Effector memory CD4-positive, alpha-beta T cell (primary cell): ENCODE data around the gene CDK11A.
"Not testable (repeated sequence)": the region's sequence is repeated elsewhere in the genome, so short reads cannot be mapped to it uniquely, and the experiment has no call there.

Experiments used
- DNase-seq, 3 donors: peaks; one replicate each; pipeline ENCODE4 v3.0.0-alpha.2; 2020
- H3K27ac ChIP-seq: 2 replicates; pipeline ENCODE4 v1.7.0; 2013; ENCODE audit warnings: mild to moderate bottlenecking, low read length, moderate library complexity; ENCODE audit not compliant: insufficient read depth, poor library complexity, severe bottlenecking
- H3K27me3 ChIP-seq: replicated peaks from 2 replicates; pipeline ENCODE4 v1.7.0; 2013; ENCODE audit warnings: mild to moderate bottlenecking, low read length; ENCODE audit not compliant: insufficient read depth, control insufficient read depth, poor library complexity, severe bottlenecking
- H3K36me3 ChIP-seq: 2 replicates; pipeline ENCODE4 v1.7.0; 2013; ENCODE audit warnings: mild to moderate bottlenecking, low read length, moderate library complexity; ENCODE audit not compliant: control insufficient read depth, insufficient read depth
- H3K4me1 ChIP-seq: 2 replicates; pipeline ENCODE4 v1.7.0; 2013; ENCODE audit warnings: low read length, mild to moderate bottlenecking; ENCODE audit not compliant: control insufficient read depth, insufficient read depth, poor library complexity, severe bottlenecking
- H3K4me3 ChIP-seq: 2 replicates; pipeline ENCODE4 v1.7.0; 2013; ENCODE audit warnings: low read length, low read depth, mild to moderate bottlenecking; ENCODE audit not compliant: insufficient read depth, poor library complexity, severe bottlenecking
- H3K9me3 ChIP-seq: 2 replicates; pipeline ENCODE4 v1.7.0; 2013; ENCODE audit warnings: mild to moderate bottlenecking, low read length, moderate library complexity; ENCODE audit not compliant: control insufficient read depth

The CDK11A gene

GRCh38 chr1:1699061-1699460 lies 25.1 kb downstream of the CDK11A start:
- not testable (repeated sequence) for H3K36me3 ChIP-seq, H3K4me1 ChIP-seq, H3K27me3 ChIP-seq, DNase-seq, H3K9me3 ChIP-seq, H3K27ac ChIP-seq, H3K4me3 ChIP-seq

GRCh38 chr1:1697358-1698183 lies 26.6 kb downstream of the CDK11A start:
- H3K9me3 ChIP-seq, DNase-seq, H3K4me1 ChIP-seq, H3K36me3 ChIP-seq, H3K27ac ChIP-seq, H3K27me3 ChIP-seq, H3K4me3 ChIP-seq: not testable (repeated sequence)

GRCh38 chr1:1696431-1697357 lies 27.5 kb downstream of the CDK11A start:
- H3K9me3 ChIP-seq, H3K4me1 ChIP-seq, H3K27ac ChIP-seq, H3K27me3 ChIP-seq, H3K4me3 ChIP-seq, H3K36me3 ChIP-seq, DNase-seq: not testable (repeated sequence)

- Histone ChIP-seq H3K27ac (peak within 1 kb of the TSS; percentile 88), H3K4me3 (peak within 1 kb of the TSS; percentile 40)
- H3K9me3 ChIP-seq, H3K4me1 ChIP-seq, H3K36me3 ChIP-seq, H3K27me3 ChIP-seq: not testable (repeated sequence)
- DNase-seq: peak; percentile 92 to 95 (median 93)
Measured at GRCh38 chr1:1692714-1693647, 31.2 kb downstream of the CDK11A start, which contains the start of gene SLC35E2B. Gene SLC35E2B, minus strand, starts transcription at chr1:1692795. Its CDS starts 16,096 bp downstream, at chr1:1676699.

GRCh38 chr1:1692324-1692713 lies 31.8 kb downstream of the CDK11A start:
- peak in 2 of 3 donors; percentile 72 to 82 for DNase-seq
- Histone ChIP-seq H3K27ac (peak overlapping the region; percentile 88), H3K4me3 (peak overlapping the region; percentile 40)
- H3K4me1 ChIP-seq, H3K9me3 ChIP-seq, H3K36me3 ChIP-seq, H3K27me3 ChIP-seq: not testable (repeated sequence)

GRCh38 chr1:1691443-1691842 lies 32.7 kb downstream of the CDK11A start:
- H3K36me3 ChIP-seq, H3K27ac ChIP-seq, DNase-seq, H3K4me1 ChIP-seq, H3K9me3 ChIP-seq, H3K4me3 ChIP-seq, H3K27me3 ChIP-seq: not testable (repeated sequence)

GRCh38 chr1:1689526-1689925 lies 34.6 kb downstream of the CDK11A start:
- not testable (repeated sequence) for H3K36me3 ChIP-seq, H3K27ac ChIP-seq, DNase-seq, H3K9me3 ChIP-seq, H3K4me3 ChIP-seq, H3K4me1 ChIP-seq, H3K27me3 ChIP-seq

- H3K27me3 ChIP-seq: no peaks in the 10 kb centered on the region
- no peak overlapping the region for H3K4me3 ChIP-seq
- no peak overlapping the region for H3K27ac ChIP-seq
- H3K36me3 ChIP-seq: peaks cover 9% of the 10 kb centered on the region
- DNase-seq: no peak
- H3K4me1 ChIP-seq: no peaks in the 10 kb centered on the region
- no peaks in the 10 kb centered on the region for H3K9me3 ChIP-seq
Measured at GRCh38 chr1:1687846-1688245, 36.3 kb downstream of the CDK11A start.

GRCh38 chr1:1684031-1684681 lies 40.0 kb downstream of the CDK11A start:
- DNase-seq: no peak
- Histone ChIP-seq H3K9me3 (no peaks in the 10 kb centered on the region), H3K27ac (no peak overlapping the region), H3K4me3 (no peak overlapping the region), H3K36me3 (peaks cover 13% of the 10 kb centered on the region), H3K27me3 (no peaks in the 10 kb centered on the region), H3K4me1 (no peaks in the 10 kb centered on the region)
